Activated CD4-positive, alpha-beta T cell treated with anti-CD3 and anti-CD28 coated beads, Interleukin-2, amount 10 ng/mL, durations not matched to agents 7 days and 5 days (primary cell): Measurements from ENCODE around the gene WNT8B. TPM values are rescaled to one million over a fixed set of nuclear protein-coding genes. Genes with fewer than 3 reads are reported as not detected.

Experiments used
- CTCF ChIA-PET: fragments of 350-600 bp; sonication (Branson Sonifier 250); formaldehyde crosslinking; loops from one replicate; lab custom pipeline; 2021; ENCODE audit warnings: antibody characterized with exemption; lab: Charles Lee
- POLR2A ChIA-PET: fragments of 350-600 bp; sonication (Branson Sonifier 250); formaldehyde crosslinking; loops from one replicate; lab custom pipeline; 2021; ENCODE audit warnings: antibody characterized with exemption; lab: Charles Lee
- DNase-seq: peaks from one replicate; pipeline ENCODE4 v3.0.0-alpha.2; 2020
- H3K27ac Mint-ChIP-seq: one replicate; pipeline ENCODE4 v1.8.0; 2021; ENCODE audit warnings: mild to moderate bottlenecking, moderate library complexity, mixed read lengths
- H3K27me3 Mint-ChIP-seq: one replicate; pipeline ENCODE4 v1.8.0; 2021; ENCODE audit warnings: mixed read lengths
- H3K36me3 Mint-ChIP-seq: one replicate; pipeline ENCODE4 v1.8.0; 2021; ENCODE audit warnings: low read depth, mixed read lengths
- H3K4me1 Mint-ChIP-seq: one replicate; pipeline ENCODE4 v1.8.0; 2021; ENCODE audit warnings: mixed read lengths
- H3K4me3 Mint-ChIP-seq: one replicate; pipeline ENCODE4 v1.8.0; 2021; ENCODE audit warnings: mild to moderate bottlenecking, moderate library complexity, mixed read lengths
- H3K9me3 Mint-ChIP-seq: one replicate; pipeline ENCODE4 v1.8.0; 2021; ENCODE audit warnings: mixed read lengths
- total RNA-seq, 2 experiments: library from RNA; stranded (reverse); gene quantifications; one replicate each; pipeline ENCODE4 v1.2.3, GENCODE V29; 2021

Gene WNT8B
- total RNA-seq, 2 experiments from 2014 or later, result 0.10 to 0.40 TPM

DNA sequence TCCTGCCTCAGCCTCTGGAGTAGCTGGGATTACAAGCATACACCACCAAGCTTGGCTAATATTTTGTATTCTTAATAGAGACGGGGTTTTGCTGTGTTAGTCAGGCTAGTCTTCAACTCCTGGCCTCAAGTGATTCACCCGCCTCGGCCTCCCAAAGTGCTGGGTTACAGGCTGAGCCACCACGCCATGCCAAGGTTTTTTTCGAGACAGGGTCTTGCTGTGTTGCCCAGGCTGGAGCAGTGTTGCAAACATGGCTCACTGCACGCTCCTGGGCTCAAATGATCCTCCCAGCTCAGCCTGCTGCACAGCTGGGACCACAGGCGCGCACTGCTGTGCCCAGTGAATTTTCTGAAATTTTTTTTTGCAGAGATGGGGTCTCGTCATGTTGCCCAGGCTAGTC, 60.1 kb downstream of the WNT8B start:
- DNase-seq, result no peak
- Mint-ChIP-seq H3K27ac (no peak overlapping the region), H3K27me3 (no peaks in the 10 kb centered on the region), H3K4me1 (peaks cover 47% of the 10 kb centered on the region), H3K36me3 (peaks cover 45% of the 10 kb centered on the region), H3K9me3 (no peaks in the 10 kb centered on the region), H3K4me3 (no peak overlapping the region)
- POLR2A ChIA-PET, result interaction anchor here (0.5 to 0.8 kb wide), 2 partner anchors 14 to 226 kb away, joined by 3 read pairs; no protein-coding TSS in a partner anchor
- CTCF ChIA-PET, result interaction anchor here (0.6 to 14.5 kb wide), 8 partner anchors 9 to 1533 kb away, joined by 3 to 170 read pairs (median 3); partner anchors contain the start of genes ARMH3 and HIF1AN

DNA sequence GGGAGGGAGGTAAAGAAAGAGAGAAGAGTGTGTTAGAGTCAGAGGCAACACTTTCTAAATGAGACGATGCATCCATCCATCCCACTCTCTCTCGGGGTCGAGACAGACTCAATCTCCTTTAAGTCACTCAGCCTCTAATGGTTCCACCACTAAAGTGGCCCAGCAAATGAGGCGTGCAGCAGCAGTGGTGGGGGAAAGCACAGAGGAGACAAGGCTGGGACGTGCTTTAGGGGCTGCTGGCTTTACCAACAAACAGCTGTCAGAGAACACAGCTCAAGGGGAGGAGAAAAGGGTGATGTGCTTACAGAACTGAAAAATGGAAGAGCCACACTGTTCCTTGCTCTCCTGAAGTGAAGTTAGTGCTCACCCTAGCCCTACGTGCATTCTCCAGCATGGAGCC, 61.4 kb downstream of the WNT8B start:
- ChIA-PET CTCF (interaction anchor here (1.6 to 14.5 kb wide), 3 partner anchors 11 to 474 kb away, joined by 3 to 170 read pairs (median 7); partner anchors contain the start of gene HIF1AN), POLR2A (no interaction called here)
- Mint-ChIP-seq H3K27me3 (no peaks in the 10 kb centered on the region), H3K27ac (no peak overlapping the region), H3K36me3 (peaks cover 48% of the 10 kb centered on the region), H3K4me3 (no peak overlapping the region), H3K4me1 (peaks cover 42% of the 10 kb centered on the region), H3K9me3 (no peaks in the 10 kb centered on the region)
- DNase-seq, result no peak

DNA sequence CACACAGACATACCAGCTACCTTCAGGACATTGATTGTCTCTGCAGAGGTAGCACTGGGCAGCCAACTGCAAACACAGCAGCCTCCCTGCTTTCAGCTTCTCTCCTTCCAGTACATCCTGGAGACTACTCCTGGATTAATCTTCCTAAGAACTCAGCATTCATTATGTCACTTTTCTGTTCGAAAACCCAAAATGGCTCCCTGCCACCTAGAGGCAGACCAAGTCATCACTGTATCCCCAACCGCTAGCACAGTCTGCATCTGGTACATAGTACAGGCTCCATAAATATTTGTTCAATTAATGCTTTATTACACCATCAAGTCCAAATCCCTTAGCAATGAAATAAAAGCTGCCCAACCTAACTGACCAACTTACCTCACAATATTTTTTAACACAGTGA, 61.8 kb downstream of the WNT8B start:
- H3K9me3 Mint-ChIP-seq, result no peaks in the 10 kb centered on the region
- peaks cover 47% of the 10 kb centered on the region for H3K36me3 Mint-ChIP-seq
- H3K4me3 Mint-ChIP-seq, result no peak overlapping the region
- peaks cover 41% of the 10 kb centered on the region for H3K4me1 Mint-ChIP-seq
- H3K27me3 Mint-ChIP-seq, result no peaks in the 10 kb centered on the region
- DNase-seq, result no peak
- no peak overlapping the region for H3K27ac Mint-ChIP-seq
- POLR2A ChIA-PET, result no interaction called here
- CTCF ChIA-PET, result interaction anchor here (1.6 to 14.5 kb wide), 4 partner anchors 11 to 474 kb away, joined by 3 to 170 read pairs (median 7); partner anchors contain the start of gene HIF1AN

GRCh38 chr10:100528123-100528886, 65.5 kb downstream of the WNT8B start:
- POLR2A ChIA-PET, result interaction anchor here (0.7 kb wide), 1 partner anchor 155 kb away, joined by 3 read pairs; no protein-coding TSS in a partner anchor
- H3K4me3 Mint-ChIP-seq, result peak overlapping the region; percentile 100

GRCh38 chr10:100528921-100529474, 66.2 kb downstream of the WNT8B start:
- peaks cover 41% of the 10 kb centered on the region for H3K36me3 Mint-ChIP-seq
- H3K9me3 Mint-ChIP-seq, result peaks cover 6% of the 10 kb centered on the region
- H3K27me3 Mint-ChIP-seq, result no peaks in the 10 kb centered on the region
- POLR2A ChIA-PET, result no interaction called here
- CTCF ChIA-PET, result interaction anchor here (1.1 to 14.5 kb wide), 2 partner anchors 16 to 89 kb away, joined by 3 to 170 read pairs; no protein-coding TSS in a partner anchor
- peaks cover 47% of the 10 kb centered on the region for H3K4me1 Mint-ChIP-seq
- DNase-seq, result no peak
- H3K27ac Mint-ChIP-seq, result peak overlapping the region; percentile 100
- peak overlapping the region; percentile 100 for H3K4me3 Mint-ChIP-seq

More at GRCh38 chr10:100528123-100528886, 65.5 kb downstream of the WNT8B start:
- no peaks in the 10 kb centered on the region for H3K27me3 Mint-ChIP-seq
- H3K36me3 Mint-ChIP-seq, result peaks cover 46% of the 10 kb centered on the region
- H3K9me3 Mint-ChIP-seq, result peaks cover 6% of the 10 kb centered on the region
- CTCF ChIA-PET, result interaction anchor here (1.1 to 14.5 kb wide), 4 partner anchors 7 to 88 kb away, joined by 3 to 170 read pairs (median 9); partner anchors contain the start of gene HIF1AN
- DNase-seq, result no peak
- peak overlapping the region; percentile 100 for H3K27ac Mint-ChIP-seq
- H3K4me1 Mint-ChIP-seq, result peaks cover 47% of the 10 kb centered on the region

DNA sequence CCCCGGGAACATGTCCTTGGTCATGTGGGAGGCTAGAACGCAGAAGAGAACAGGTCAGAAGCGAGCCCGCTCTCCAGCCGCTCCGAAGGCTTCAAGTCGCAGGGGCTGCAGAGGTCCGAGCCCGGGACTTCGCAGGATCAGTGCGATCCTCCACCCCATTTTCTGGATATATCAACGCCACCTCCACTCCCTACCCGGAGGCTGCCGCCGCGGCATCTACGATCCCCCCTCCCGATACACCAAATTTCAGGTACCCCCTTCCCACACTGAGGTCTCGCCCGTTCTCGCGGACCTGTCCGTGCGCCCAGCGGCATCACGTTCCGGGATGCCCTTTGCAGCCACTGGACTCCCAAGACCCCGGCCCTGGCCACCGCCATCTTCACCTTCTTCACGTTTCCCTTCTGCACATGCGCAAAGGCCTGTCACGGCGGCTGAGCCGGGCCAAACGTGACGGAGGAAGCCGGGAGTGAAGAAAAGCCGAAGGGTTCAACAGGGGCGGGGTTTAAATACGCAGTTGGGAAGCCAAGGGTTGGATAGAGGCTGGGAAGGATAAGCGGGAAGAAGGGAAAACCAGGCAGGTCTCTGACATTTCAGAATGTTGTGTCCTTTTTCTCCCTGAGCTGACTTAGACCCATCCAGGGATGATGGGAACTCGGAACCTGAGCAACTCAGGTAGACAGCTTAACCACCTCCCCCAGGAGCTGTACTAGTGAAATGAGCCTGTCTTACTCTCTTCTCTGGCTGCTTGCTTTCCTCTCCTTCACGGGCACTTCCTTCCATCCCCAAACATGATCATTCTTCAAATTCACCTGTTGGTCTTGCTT, 66.9 kb downstream of the WNT8B start, which contains the start of gene NDUFB8:
TSS of gene NDUFB8 (minus strand) at position 397 of the 824 bp plus-strand sequence. CDS start at position 377, 20 bp downstream.
- H3K4me3 Mint-ChIP-seq, result peak within 1 kb of the TSS; percentile 100
- peaks cover 6% of the 10 kb centered on the region for H3K9me3 Mint-ChIP-seq
- ChIA-PET POLR2A (no interaction called here), CTCF (interaction anchor here (1.1 to 14.5 kb wide), 2 partner anchors 17 to 90 kb away, joined by 3 to 170 read pairs; no protein-coding TSS in a partner anchor)
- no peaks in the 10 kb centered on the region for H3K27me3 Mint-ChIP-seq
- peaks cover 46% of the 10 kb centered on the region for H3K4me1 Mint-ChIP-seq
- H3K36me3 Mint-ChIP-seq, result peaks cover 35% of the 10 kb centered on the region
- peak within 1 kb of the TSS; percentile 100 for H3K27ac Mint-ChIP-seq
- peak; percentile 92 for DNase-seq

DNA sequence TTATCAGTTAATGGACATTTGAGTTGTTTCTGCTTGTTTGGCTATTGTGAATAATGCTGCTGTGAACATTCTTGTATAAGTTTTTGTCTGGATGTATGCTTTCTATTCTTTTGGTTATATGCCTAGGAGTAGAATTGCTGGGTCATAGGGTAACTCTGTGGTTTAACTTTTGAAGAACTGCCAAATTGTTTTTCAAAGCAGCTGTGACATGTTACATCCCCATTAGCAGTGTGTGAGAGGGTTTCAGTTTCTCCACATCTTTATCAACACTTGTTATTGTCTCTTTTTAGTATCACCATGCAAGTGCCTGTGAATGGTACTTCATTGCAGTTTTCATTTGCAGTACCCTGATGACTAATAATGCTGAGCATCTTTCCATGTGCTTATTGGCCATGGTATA, 69.0 kb downstream of the WNT8B start:
- Mint-ChIP-seq H3K9me3 (peaks cover 6% of the 10 kb centered on the region), H3K27ac (no peak overlapping the region), H3K4me3 (no peak overlapping the region), H3K36me3 (peaks cover 18% of the 10 kb centered on the region), H3K27me3 (no peaks in the 10 kb centered on the region), H3K4me1 (peaks cover 33% of the 10 kb centered on the region)
- POLR2A ChIA-PET, result no interaction called here
- DNase-seq, result no peak
- CTCF ChIA-PET, result interaction anchor here (1.2 to 14.5 kb wide), 3 partner anchors 9 to 19 kb away, joined by 3 to 170 read pairs (median 5); no protein-coding TSS in a partner anchor

Other genes starting within 250 kb of the WNT8B start
- gene CHUK, start 233.4 kb upstream of the WNT8B start, total RNA-seq, result 10 to 100 TPM; 24.1 to 24.6 TPM
- 10 to 100 TPM; 37.3 to 38.4 TPM for gene CWF19L1, start 195.4 kb upstream of the WNT8B start, total RNA-seq
- gene BLOC1S2, start 176.3 kb upstream of the WNT8B start, total RNA-seq, result 10 to 100 TPM; 42.1 to 46.9 TPM
- not detected for gene PKD2L1, start 132.8 kb upstream of the WNT8B start, total RNA-seq
- gene SCD, start 115.8 kb upstream of the WNT8B start, total RNA-seq, result 100 to 1,000 TPM; 117 to 129 TPM
- 100 to 1,000 TPM; 202 to 208 TPM for gene SEC31B, start 56.9 kb downstream of the WNT8B start, total RNA-seq
- gene NDUFB8, start 66.9 kb downstream of the WNT8B start, total RNA-seq, result 100 to 1,000 TPM; 241 to 267 TPM
- 10 to 100 TPM; 54.9 to 59.3 TPM for gene HIF1AN, start 72.9 kb downstream of the WNT8B start, total RNA-seq